IMR-90 (cell line): Measurements from ENCODE around the gene CACNA2D3.

Experiments
- BHLHE40 ChIP-seq: fragments of 150-350 bp; IDR thresholded peaks from 2 replicates; pipeline ENCODE4 v1.6.1; 2016; ENCODE audit warnings: mild to moderate bottlenecking, low read depth, low read length
- CTCF ChIP-seq: conservative IDR thresholded peaks from 2 replicates; pipeline ENCODE4 v1.5.1; 2012; ENCODE audit warnings: mild to moderate bottlenecking, low read depth, low read length, improper control_type of control experiment
- ELK1 ChIP-seq: fragments of 150-350 bp; IDR thresholded peaks from 2 replicates; pipeline ENCODE4 v1.6.1; 2016; ENCODE audit warnings: low read depth, mild to moderate bottlenecking, low read length, moderate library complexity, borderline replicate concordance
- FOS ChIP-seq: fragments of 150-350 bp; IDR thresholded peaks from 2 replicates; pipeline ENCODE4 v1.6.1; 2016; ENCODE audit warnings: low read depth, low read length
- MXI1 ChIP-seq: IDR thresholded peaks from 2 replicates; pipeline ENCODE4 v1.6.1; 2012; ENCODE audit warnings: low read depth, mild to moderate bottlenecking, low read length, moderate library complexity, borderline replicate concordance
- NFE2L2 ChIP-seq: fragments of 150-350 bp; IDR thresholded peaks from 2 replicates; pipeline ENCODE4 v1.6.1; 2016; ENCODE audit warnings: low read depth, mild to moderate bottlenecking, low read length
- POLR2A ChIP-seq: IDR thresholded peaks from 2 replicates; pipeline ENCODE4 v1.6.1; 2012; ENCODE audit warnings: mild to moderate bottlenecking, low read depth, low read length
- RAD21 ChIP-seq: IDR thresholded peaks from 2 replicates; pipeline ENCODE4 v1.6.1; 2012; ENCODE audit warnings: low read length, improper control_type of control experiment
- USF2 ChIP-seq: fragments of 150-350 bp; IDR thresholded peaks from 2 replicates; pipeline ENCODE4 v1.6.1; 2017; ENCODE audit warnings: mild to moderate bottlenecking, antibody characterized with exemption, low read length, low read depth

GRCh38 chr3:54772051-54772450, 649.7 kb downstream of the CACNA2D3 start:
- no peak for TF ChIP-seq CTCF
- no peak for TF ChIP-seq POLR2A
- TF ChIP-seq ELK1: no peak
- no peak for TF ChIP-seq FOS
- no peak for TF ChIP-seq NFE2L2
- TF ChIP-seq BHLHE40: no peak
- no peak for TF ChIP-seq USF2
- TF ChIP-seq RAD21: no peak
- TF ChIP-seq MXI1: no peak
